Stimulated activated CD4-positive, alpha-beta T cell treated with anti-CD3 and anti-CD28 coated beads, Interleukin-4, amount 100 ng/mL, for 24 hours (primary cell): ENCODE data around the gene CDA.
"Not testable (repeated sequence)": the region's sequence is repeated elsewhere in the genome, so short reads cannot be mapped to it uniquely, and the experiment has no call there.

Experiments
- DNase-seq: peaks from one replicate; pipeline ENCODE4 v3.0.0-alpha.2; 2020

Gene CDA

DNA sequence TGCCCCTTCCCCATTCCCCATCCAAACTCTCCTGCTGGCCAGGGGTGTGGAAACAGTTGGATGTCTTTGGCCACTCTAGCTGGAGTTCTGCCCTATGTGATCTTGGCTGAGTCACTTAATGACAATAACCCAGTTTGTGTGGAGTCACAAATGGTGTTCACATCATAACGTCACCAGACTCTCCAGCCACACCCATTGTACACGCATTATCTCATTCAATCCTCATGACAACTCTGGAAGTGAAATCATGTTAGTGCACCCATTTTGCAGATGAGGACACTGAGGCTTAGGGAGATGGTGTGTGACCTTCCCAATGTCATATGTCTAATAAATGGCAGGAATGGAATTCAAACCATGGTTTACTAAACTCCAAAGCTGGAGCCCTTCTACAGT, 1.2 kb upstream of the CDA start:
- DNase-seq: no peak

GRCh38 chr1:20589331-20590278, 708 bp downstream of the CDA start:
- DNase-seq: no peak

- no peak for DNase-seq
These were observed 1.4 kb downstream of the CDA start for GRCh38 chr1:20590306-20590777.

DNA sequence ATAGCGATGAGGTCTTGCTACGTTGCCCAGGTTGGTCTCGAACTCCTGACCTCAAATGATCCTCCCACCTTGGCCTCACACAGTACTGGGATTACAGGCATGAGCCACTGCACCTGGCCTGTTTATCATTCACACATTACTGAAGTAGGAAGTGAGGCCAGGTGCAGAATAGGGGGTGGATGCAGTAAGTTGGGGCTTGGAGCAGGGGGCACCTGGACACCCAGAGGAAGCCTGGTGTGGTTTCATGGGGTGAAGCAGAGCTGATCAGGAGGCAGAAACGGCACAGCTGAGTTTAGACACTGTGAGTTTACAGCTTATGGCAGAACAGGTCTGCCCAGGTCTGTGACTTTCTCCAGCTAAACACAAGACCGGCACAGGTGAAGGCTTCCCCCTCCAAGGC, 4.9 kb downstream of the CDA start:
- no peak for DNase-seq

GRCh38 chr1:20594746-20595145, 5.8 kb downstream of the CDA start:
- DNase-seq: no peak

DNA sequence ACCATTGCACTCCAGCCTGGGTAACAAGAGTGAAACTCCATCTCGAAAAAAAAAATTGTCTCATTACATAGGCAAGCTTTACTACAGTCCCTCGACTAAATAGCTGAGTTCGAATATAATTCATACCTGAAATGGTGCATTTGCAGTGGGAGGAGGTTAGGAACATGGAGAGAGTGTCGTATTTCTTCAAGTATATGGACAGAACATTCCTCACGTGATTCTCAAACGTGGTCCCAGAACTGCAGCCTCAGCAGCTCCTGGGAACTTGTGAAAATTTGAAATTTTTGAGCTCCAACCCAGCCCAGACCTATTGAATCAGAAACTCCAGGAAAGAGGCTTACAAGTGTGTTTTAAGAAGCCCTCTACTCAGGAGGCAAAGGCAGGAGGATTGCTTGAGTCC, 7.2 kb downstream of the CDA start:
- no peak for DNase-seq

DNA sequence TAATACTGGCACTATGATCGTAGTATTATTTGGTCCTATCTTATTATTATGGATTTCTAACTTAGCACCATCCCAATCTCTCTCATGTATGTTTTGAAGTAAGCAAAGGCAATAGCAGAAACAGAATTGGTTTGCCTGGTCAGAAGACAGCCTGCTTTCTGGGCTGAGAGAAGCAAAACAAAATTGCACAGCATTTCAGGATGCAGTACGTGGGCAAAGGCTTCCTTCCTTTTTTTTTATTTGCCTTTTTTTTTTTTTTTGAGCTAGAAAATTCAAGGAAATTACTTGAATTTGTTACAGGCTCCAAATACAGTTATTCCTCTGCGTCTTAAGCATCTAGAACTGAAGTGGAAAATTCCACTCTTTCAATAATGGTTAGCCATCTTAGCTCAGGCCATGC, 8.8 kb downstream of the CDA start:
- no peak for DNase-seq

DNA sequence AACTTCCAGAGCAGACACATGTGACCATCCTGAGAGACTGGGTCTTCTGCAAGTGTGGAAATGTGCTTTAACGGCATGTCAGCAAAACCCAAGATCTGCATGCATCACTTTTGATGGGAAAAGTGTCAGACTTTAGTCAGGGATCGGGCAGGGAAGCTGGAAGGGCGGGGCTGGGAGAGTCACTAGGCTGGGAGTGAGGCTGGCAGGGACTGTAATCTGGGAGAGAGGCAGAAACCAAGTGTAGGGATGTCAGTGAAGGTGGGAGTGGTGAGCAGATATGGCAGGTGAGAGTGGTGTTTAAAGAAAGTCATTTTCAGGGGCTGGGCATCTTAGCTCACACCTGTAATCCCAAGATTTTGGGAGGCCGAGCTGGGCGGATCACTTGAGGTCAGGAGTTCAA, 11.3 kb downstream of the CDA start:
- no peak for DNase-seq

- DNase-seq: no peak
These were observed 12.4 kb downstream of the CDA start for GRCh38 chr1:20601129-20601825.

DNA sequence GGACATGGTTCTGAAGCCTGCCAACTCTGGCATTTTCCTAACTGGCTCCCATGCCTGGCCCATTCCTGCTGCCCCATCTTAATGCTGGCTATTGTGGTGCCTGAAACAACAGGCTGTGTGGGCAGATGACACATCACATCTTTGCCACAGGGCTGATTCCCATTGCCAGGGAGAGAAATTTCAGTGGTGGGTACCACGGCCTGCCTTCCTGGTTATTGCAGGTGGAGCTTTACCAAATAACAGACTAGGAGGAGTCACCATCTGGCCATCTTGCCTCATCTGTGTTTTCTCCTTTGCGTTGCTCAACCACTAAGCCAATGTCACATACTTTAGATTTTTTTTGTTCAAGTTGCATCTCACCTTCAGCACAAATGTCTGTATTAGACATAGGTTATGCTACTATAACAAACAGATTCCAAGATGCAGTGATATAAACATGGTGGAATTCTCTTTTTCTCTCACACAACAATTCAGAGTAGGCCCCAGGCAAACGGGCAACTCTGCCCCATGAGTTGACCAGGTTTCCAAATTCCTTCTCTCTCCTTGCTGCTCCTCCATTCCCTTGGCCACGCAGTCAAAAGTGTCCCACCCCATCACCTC, 14.1 kb downstream of the CDA start:
- DNase-seq: no peak

DNA sequence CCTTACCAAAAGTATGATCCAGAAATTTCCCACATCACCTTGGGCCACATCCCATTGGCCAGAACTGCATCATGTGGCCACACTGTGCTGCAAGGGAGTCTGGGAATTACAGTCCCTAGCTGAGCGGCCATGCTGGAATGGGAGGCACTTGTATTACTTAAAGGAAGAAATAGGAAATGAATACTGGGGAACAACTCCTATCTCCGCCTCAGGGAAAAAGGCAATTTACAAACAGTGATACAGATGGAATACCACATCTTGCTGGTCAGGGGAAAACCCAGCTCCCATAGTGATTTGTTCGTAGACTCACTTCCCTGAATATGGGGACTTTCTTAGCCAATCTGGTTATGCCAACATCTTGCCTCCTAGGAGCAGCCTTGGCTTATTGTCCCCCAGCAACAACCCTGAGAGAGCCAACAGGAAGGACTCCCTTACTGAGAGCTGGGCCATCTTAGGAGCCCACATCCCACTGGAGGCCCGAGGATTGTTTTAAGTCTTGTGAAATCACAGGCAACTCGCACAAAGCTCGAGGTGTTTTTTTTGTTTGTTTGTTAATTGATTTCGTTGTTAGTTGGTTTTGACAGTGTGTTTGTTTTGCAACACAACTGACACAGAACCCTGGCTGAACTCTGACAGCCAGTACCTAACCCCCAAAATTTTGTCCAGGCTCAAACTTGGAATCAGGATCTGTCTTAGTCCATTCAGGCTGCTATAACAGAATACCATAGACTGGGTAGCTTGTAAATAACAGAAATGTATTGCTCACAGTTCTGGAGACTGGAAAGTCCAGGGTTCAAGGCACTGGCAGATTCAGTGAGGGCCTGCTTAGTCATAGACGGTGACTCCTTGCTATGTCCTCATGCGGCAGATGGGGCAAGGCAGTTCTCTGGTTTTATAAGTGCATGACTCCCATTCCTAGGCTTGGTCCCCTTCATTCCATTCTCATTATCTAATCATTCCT, 14.9 kb downstream of the CDA start:
- DNase-seq: no peak

GRCh38 chr1:20604678-20605077, 15.8 kb downstream of the CDA start:
- no peak for DNase-seq

GRCh38 chr1:20606801-20607570, 18.1 kb downstream of the CDA start:
- not testable (repeated sequence) for DNase-seq

GRCh38 chr1:20609541-20609940, 20.6 kb downstream of the CDA start:
- no peak for DNase-seq

GRCh38 chr1:20610970-20611369, 22.1 kb downstream of the CDA start:
- DNase-seq: no peak

- DNase-seq: no peak
These were observed 22.8 kb downstream of the CDA start for GRCh38 chr1:20611652-20612051.

DNA sequence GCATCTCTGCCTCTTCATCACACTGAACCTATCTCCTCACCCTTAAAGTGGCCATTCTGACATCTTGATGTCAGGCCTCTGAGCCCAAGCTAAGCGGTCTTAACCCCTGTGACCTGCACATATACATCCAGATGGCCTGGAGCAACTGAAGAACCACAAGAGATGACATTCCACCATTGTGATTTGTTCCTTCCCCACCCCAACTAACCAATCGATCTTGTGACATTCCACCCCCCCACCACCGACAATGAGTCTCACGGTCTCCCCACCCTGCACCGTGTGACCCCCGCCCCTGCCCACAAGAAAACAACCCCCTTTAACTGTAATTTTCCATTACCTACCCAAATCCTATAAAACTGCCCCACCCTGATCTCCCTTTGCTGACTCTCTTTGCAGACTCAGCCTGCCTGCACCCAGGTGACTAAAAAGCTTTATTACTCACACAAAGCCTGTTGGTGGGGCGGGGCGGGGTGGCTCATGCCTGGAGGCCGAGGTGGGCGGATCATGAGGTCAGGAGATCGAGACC, 23.4 kb downstream of the CDA start:
- no peak for DNase-seq

DNA sequence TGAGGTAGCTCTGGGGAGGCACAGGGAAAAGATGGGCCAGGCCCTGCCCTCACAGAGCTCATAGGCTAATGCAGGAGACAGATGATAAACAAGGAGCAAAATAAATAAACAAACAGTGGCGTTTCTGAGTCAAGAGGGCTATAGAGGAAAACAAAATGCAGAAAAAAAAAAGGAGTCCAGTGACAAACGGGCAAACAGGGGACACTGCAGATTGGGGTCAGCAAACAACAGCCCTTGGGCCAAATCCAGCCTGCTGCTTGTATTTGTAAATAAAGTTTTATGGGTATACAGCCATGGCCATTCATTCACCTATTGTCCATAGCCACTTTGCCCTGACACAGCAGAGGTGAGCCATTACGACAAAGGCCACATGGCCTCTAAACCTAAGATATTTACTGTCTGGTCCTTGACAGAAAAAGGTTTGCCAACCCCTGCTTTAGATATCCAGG, 25.3 kb downstream of the CDA start:
- no peak for DNase-seq

DNA sequence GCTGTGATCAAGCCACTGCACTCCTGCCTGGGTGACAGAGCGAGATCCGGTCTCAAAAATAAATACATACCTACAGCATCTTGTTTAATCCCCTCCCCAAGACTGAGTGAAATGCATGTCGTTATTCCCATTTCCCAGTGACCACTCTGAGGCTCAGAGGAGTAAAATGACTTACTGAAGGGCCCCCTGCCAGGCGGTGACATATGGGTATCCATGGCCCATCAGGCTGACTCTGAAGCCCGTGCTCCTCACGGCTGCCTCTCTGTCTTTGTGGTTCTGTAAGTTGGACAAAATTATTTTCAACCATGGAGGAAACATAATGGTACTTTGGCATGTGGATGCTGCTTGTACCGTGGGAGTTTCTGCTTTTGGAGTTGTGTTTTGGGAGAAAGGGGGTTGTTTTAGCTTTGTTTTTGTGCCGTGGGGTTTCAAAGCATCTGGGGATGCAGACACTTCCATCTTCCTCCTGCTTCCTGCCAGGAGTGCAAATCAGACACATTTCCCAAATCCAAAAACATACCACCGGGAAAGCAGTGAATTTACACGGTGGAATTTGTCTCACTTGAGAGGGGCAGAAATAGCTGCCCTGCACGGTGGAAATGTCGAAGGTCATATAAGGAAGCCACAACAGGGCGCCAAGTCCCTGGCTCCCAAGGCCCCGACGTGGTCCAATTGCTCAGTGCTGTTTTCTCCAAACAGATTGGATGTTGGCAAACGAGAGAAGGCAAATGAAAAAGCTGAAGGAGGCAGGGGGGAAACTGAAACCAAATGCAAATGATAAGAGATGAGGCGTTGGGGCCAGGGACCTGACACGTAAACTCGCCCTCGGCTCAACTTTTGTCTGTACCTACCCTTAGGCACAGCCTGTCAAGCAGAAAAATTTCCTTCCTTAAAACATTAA, 27.3 kb downstream of the CDA start:
- no peak for DNase-seq

GRCh38 chr1:20616847-20617487, 28.1 kb downstream of the CDA start:
- no peak for DNase-seq
